ENCODE results near the gene GRAMD4.

GRAMD4 gene

DNA sequence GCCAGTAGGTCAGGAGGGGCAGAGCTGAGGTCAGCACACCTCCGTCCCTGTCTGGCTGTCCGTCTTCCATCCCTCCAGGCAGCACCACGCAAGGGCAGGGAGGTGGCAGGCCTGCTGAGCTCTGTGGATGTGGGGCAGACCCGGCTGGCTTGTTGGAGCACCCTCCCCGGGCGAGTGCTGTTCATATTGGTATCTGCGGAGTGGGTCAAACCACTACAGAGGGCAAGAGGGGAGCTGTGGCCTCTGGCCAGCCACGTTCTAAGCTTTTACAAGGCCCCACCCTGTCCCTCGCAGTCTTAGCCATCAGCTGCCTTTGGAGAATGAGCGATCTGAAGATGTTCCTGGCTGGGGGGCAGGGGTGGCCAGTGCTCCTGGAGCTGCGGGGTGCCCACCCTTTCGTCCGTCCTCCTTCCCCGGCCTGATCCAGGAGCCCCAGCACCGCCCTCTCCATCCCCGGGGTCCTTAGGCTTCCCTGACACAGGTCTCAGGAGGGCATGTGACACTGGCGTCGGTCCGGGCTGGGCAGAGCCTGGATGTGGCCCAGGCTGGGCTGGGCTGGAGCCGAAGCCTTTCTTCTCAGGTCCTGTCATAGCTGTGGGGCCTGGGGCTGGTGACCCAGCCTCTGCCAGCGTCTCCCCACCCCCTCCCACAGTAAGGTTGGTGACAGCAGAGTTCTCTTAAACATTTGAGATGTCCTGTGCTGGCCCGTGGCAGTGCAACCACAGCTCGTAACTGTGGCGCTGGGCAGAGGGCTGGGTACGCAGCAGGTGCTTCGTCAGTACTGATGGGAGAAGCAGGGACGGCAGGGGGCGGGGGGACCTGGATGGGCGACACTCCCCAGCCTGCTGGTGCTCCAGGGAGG is 31.7 kb upstream of the GRAMD4 start:
- TF ChIP-seq, protein P1, sequence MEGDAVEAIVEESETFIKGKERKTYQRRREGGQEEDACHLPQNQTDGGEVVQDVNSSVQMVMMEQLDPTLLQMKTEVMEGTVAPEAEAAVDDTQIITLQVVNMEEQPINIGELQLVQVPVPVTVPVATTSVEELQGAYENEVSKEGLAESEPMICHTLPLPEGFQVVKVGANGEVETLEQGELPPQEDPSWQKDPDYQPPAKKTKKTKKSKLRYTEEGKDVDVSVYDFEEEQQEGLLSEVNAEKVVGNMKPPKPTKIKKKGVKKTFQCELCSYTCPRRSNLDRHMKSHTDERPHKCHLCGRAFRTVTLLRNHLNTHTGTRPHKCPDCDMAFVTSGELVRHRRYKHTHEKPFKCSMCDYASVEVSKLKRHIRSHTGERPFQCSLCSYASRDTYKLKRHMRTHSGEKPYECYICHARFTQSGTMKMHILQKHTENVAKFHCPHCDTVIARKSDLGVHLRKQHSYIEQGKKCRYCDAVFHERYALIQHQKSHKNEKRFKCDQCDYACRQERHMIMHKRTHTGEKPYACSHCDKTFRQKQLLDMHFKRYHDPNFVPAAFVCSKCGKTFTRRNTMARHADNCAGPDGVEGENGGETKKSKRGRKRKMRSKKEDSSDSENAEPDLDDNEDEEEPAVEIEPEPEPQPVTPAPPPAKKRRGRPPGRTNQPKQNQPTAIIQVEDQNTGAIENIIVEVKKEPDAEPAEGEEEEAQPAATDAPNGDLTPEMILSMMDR (IDR thresholded peaks at IDR 0.05; ENCODE audit: extremely low read depth, insufficient read depth, missing control alignments) = no peak
- no peak for DNase-seq (ENCODE audit: low spot score)
- in situ Hi-C loops (cut with MboI; ENCODE audit: low pct_unique_long_range_greater_than_20kb, low sequenced_read_pairs, unreplicated experiment) = no loop called here

- in situ Hi-C loops (cut with MboI; ENCODE audit: low pct_unique_long_range_greater_than_20kb, low sequenced_read_pairs, unreplicated experiment) = no loop called here
- no peak for DNase-seq (ENCODE audit: low spot score)
- TF ChIP-seq, protein P1 (IDR thresholded peaks at IDR 0.05; ENCODE audit: extremely low read depth, insufficient read depth, missing control alignments) = no peak
Observed at GRCh38 chr22:46589141-46589748, 30.9 kb upstream of the GRAMD4 start.

GRCh38 chr22:46589871-46590271 is 30.3 kb upstream of the GRAMD4 start:
- DNase-seq (ENCODE audit: low spot score) = no peak
- in situ Hi-C loops (cut with MboI; ENCODE audit: low pct_unique_long_range_greater_than_20kb, low sequenced_read_pairs, unreplicated experiment) = no loop called here
- TF ChIP-seq, protein P1 (IDR thresholded peaks at IDR 0.05; ENCODE audit: extremely low read depth, insufficient read depth, missing control alignments) = no peak

DNA sequence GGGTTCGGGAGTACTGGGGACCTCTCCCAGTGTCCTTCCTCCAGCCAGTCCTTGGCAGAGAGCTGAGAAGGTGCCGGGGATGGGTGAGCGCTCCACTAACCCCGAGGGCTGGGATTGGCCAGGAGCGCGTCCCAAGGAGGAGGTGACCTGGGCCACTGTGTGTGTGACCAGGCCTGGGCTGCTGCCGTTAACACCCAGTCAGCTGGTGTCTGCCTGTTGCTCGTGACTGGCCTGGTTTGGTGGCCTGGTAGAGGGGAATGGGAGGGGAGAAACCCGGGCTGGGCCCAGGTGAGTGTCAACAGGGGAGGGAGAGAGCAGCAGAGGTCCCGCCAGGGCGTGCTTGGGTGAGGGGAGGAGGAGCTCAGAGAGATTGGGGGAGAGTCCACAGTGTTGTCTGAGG is 29.9 kb upstream of the GRAMD4 start:
- TF ChIP-seq, protein P1 (IDR thresholded peaks at IDR 0.05; ENCODE audit: extremely low read depth, insufficient read depth, missing control alignments) = no peak
- DNase-seq (ENCODE audit: low spot score) = no peak
- in situ Hi-C loops (cut with MboI; ENCODE audit: low pct_unique_long_range_greater_than_20kb, low sequenced_read_pairs, unreplicated experiment) = no loop called here

- in situ Hi-C loops (cut with MboI; ENCODE audit: low pct_unique_long_range_greater_than_20kb, low sequenced_read_pairs, unreplicated experiment) = no loop called here
- no peak for DNase-seq (ENCODE audit: low spot score)
- TF ChIP-seq, protein P1 (IDR thresholded peaks at IDR 0.05; ENCODE audit: extremely low read depth, insufficient read depth, missing control alignments) = no peak
Observed at GRCh38 chr22:46591930-46592329, 28.3 kb upstream of the GRAMD4 start.

DNA sequence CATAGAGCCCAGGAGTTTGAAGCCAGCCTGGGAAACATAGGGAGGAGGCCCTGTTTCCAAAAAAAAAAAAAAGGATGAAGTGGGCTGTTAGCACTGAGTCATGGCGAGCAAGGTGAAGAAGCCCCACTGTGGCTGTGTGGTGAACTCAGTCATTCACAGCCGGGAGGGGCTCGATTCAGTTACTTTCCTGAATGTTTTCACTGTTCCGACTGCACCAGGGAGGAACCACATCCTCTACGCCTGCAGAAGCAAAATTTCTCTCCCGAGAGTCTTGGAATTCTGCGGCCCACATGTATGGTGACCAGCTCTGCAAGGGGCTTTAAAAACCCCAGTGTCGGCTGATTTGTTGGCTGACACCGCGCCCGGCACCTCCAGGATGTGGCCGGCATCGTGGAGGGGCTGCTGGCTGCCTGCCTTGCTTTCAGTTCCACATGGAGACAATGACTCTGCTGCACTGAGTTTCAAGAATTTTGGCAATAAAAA is 27.8 kb upstream of the GRAMD4 start:
- peak; percentile 80 for DNase-seq (ENCODE audit: low spot score)
- in situ Hi-C loops (cut with MboI; ENCODE audit: low pct_unique_long_range_greater_than_20kb, low sequenced_read_pairs, unreplicated experiment) = no loop called here
- TF ChIP-seq, protein P1 (IDR thresholded peaks at IDR 0.05; ENCODE audit: extremely low read depth, insufficient read depth, missing control alignments) = no peak

Data from GM13977 (cell line).